Ecto neural progenitor cell (in vitro differentiated cells): ENCODE results near the gene FAF1.

Experiments
- DNase-seq: peaks from one replicate; pipeline ENCODE4 v3.0.0-alpha.2; 2018; ENCODE audit warnings: low spot score

FAF1 gene

DNA sequence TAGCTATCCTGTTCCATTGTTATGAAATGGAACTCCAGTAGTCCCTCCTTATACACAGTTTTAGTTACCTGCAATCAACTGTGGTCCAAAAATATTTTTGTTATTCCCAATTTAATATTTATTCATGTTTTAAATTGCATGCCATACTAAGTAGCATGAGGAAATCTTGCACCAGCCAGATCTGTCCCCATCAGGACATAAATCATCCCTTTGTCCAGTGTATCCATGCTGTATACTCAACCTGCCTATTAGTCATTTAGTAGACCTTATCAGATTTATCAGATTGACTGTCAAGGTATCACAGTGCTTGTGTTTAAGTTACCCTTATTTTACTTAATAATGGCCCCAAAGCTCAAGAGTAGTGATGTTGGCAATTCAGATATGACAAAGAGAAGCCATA lies 328.9 kb downstream of the FAF1 start:
- no peak for DNase-seq

DNA sequence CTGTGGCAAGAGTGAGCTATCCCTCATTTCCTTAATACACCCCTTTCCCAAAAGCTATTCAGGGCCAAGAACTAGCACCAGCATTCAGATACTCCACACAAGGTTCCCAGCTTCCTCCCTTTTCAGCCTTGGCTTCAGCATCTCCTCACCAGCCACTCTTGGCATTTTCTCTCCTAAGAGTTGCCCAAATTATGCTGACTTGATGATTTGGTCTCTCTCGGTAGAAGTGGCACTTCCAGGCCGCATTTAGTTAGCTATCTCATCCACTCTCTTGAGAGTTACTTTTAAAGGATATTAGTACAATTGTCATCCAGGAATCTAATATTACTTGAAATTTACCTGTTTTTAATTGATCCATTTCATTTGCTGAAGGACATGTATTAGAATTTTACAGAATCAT lies 337.8 kb downstream of the FAF1 start:
- DNase-seq, result no peak

DNA sequence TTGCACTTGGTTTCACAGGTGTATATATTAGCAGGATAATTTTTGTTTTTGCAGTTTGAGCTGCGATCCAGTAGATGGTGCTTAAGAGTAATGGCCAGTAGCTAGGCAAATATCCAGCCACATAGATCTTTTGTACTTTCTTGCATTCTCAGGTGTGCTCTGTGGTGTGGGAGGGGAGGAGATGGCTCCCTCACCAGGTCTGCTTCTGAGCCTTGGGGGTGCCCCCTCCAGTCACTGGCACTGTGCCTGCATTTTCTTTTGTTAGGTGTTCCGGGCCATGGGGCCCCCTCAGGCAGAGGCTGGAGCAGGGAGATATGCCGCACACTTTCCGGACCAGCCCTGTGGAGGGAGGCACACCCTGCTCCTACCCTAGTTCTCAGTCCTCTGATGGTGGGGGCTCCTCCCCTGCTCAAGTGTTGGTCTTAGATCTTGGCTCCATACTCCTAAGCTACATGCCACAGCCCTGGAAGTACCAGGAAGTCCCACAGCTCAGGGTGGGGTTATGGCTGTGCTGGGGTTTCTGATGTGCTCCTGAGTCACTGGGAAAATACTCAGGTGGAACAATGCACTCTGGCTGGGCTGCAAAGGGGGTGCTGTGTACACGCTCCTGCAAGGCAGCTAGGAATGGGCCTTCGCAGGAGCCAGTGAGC lies 339.3 kb downstream of the FAF1 start:
- no peak for DNase-seq

DNA sequence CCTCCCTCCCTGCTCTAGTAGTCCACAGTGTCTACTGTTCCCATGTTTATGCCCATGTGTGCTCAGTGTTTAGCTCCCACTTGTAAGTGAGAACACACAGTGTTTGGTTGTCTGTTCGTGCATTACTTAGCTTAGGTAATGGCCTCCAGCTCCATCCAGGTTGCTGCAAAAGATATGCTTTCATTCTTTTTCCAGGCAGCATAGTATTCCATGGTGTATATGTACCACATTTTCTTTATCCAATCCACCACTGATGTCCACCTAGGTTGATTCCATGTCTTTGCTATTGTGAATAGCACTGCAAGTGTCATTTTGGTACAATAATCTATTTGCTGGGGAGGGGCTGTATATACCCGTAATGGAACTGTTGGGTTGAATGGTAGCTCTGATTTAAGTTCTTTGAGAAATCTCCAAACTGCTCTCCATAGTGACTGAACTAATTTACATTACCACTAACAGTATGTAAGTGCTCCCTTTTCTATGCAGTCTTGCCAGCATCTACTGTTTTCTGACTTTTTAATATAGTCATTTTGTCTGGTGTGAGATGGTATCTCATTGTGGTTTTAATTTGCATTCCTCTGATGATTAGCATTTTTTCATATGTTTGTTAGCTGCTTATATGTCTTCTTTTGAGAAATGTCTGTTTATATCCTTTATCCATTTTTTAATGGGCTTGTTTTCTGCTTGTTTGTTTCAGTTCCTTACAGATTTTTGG lies 344.9 kb downstream of the FAF1 start:
- no peak for DNase-seq

DNA sequence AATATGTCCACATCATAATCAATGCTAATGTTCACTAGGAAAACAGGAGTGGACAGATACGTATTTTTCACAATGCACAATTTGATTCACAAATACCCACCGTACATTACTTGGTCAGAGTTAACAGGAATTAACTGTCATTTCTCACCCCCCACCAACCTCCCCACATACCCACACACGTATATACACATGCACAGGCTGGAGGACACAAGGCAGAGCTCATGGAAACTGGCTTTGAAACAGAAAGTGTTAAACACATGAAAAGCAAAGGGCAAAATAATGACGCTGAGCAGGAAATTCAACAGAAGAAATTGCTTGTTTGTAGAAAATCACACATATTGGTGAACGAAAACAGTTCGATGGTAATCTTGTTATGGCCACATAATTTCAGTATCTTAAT lies 348.4 kb downstream of the FAF1 start:
- DNase-seq, result no peak

DNA sequence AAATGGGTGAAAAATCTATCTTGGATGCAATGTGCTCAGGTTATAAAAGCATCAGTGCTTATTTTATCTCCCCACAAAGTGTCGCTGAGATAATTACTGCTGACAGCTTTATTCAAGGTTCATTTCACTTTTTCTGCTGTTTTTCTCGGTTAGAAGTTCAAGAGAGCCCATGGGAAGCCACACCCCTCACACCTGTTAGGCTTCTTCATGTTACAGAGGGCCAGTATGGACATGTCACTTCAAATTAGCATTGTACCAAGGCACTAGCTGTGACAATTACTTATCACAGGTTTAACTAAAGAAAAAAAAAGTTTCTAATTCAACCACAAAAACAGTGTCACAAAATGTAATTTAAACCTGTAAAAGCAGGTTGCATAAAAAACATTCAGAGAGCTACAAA lies 349.5 kb downstream of the FAF1 start:
- DNase-seq, result no peak

DNA sequence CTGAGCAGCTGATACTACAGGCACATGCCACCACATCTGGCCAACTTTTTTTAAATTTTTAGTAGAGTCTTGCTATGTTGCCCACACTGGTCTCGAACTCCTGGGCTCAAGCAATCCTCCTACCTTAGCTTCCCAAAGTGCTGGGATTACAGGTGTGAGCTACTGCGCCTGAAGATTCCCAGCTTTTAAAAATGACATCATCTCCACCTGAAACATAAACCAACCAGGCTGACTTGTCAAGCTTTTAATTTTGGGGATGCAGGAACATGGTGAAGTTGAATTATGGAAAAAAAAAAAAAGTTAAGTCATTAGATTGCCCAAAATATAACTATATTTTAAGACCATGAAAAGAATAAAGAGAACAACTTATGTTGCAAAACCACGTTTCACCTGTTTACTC lies 350.6 kb downstream of the FAF1 start:
- DNase-seq, result no peak

DNA sequence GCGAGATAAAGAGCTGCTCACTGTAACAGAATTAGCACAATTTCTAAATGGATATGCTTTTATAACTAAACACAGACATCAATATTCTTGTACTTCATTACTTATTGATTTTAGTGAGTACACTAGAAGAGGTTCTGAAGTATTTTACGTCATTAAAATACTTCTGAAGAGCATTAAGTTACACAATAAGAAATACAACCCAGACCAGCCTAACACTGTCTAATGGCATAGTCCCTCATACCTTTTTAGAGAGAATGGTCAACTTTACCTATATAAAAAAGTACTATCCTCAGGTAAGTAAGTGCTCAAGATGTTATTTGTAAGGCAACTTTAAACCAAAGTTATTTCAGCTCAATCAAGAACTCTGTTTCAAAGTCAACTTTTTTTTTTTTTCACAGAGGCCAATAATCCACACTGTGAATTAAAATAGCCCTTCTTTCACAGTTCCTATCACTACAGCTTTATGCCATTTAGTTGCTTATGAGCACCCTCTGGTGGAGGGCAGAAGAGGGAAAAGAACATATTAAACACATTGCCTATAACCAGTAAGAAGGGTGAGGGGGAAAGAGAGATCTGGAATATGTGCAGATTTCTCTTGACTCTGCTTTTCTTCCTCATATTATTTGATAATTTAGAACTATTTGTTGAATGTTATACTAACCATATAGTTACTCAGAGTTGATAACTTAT lies 354.7 kb downstream of the FAF1 start:
- no peak for DNase-seq

DNA sequence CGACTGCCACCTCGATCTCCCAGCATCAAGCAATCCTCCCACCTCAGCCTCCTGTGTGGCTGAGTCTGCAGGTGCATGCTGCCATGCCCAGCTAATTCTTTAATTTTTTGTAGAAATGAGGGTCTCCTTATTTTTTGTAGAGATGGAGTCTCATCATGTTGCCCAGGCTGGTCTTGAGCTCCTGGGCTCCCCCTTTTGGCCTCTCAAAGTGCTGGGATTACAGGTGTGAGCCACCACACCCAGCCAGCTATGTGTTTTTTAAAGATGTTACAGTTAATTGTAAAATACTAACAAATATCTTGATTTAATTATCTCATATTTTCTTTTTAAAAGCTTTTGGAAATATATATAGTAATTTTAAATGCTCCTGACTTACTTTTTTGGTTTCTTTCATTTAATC lies 355.5 kb downstream of the FAF1 start:
- DNase-seq, result no peak

DNA sequence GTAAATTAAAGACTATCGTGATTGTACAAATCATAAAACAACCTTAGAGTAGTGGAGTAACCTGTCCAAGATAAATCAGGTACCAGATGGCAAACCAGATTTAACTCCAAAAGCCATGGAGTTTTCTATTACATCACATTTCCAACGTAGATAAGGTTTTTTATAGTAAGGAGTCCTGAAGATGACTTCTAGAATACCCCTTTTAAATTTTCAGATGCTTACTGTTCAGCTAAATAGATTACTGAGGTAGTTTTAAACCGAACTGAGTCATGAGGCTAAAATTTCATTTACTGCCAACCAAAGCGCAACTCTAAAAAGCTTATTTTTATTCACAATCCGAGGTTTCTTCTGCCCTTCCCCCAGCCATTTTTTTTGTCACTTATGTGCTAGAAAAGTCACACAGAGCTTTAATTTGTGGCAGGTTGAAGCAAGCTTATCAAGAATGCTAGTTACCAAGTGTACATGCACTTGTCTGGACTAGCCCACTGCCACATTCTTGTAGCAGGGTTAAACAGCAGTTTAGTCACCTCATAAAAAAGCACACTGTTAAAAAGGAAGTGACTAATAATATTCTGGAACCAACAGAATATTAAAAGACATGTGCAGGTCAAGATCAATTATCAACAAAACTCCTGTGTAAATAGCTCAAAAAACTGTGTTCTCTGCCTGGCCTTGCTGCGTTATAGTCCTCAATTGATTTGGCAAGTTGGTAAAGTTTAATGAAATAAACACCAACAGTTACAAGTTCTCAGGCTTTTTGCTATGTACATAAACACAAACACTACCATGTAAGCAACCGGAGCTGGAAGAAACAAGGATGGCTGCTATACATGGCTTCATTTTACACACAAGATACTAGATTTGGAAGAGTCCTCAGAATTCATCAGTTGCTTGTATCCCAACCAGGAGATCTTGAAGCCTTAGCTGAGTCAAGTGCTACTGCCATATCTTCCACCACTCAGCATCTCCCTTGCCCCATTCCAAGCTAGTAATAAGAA lies 356.5 kb downstream of the FAF1 start:
- no peak for DNase-seq

DNA sequence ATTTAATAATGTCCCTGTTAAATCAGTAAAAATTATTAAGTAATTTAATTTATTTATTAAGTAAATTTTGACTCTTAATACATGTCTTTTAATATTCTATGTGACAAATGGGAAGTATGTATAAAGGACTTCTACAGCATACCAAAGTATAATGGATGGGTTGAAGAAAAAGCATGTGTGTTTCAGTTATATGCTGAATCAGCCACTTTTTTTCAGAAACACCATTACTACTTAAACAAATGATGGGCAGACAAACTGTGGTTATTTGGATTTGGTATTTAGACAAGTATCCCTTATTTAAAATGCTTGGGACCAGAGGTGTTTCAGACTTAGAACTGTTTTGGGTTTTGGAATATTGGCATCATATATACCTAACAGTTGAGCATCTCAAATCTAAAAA lies 360.5 kb downstream of the FAF1 start:
- no peak for DNase-seq

DNA sequence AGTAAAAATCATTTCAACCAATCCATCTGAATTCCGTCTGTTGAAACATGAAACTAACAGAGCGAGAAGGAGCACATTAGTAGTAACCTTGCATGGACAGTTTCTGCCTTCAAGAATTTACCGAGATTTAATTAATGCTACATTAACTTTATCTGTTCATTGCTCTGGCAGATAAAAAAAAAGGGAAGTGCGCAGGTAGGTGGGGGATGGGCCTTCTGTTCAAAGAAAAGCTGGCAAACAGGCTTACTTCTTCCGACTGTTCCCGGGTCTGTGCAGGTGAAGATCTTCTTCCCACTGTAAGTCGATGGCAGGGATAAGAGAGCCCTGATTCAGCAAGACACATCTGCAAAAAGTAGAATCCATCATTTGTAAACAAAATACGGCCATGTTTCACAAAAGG lies 364.2 kb downstream of the FAF1 start:
- no peak for DNase-seq

DNA sequence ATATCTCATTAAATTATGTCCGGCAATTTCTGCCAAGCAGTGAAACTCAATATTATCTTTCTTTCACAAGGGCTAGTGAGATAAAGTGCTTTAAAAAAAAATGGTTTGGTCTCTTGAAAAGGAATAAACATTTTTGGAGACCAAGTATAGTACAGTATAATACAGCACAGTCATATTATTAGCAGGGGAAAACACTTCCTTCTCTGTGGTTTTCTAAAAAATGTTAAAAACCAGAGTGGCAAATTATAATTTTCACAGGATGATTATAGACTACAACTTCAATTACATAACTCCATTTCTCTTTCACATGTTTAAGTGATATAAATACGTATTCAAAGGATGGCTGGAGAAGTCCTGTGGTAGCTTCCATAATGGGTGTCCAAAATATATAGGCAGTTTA lies 366.6 kb downstream of the FAF1 start:
- DNase-seq, result no peak

DNA sequence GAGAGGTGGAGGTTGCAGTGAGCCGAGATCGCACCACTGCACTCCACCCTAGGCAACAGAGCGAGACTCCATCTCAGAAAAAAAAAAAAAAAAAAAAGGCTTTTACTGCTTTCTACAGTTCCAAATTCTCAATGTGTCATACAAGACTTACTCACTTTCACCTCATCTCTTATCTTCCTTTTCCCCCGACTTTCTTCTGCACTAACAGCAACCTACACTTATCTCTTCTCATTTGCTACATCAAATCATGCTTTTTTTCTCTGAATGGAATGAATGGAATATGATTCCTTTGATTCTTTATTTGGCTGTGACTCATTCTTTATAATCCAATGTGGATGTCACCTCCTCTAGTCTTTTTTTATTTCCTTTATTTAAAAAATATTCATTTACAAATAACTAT lies 368.5 kb downstream of the FAF1 start:
- no peak for DNase-seq

DNA sequence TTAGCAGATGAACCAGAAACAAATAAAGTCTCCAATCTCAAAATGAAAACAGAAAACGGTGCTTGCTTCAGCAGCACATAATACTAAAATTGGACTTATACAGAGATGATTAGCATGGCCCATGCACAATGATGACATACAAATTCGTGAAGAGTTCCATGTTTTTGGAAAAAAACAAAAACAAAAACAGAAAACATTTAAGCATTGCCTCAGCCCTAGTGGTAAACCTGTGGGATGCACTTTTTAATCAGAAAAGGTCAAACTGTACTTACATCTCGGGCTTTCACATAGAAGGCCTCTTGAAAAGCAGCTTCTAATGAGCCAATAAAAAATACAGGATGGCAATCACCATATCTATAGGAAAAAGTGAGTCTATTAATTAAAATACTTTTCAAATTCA lies 377.7 kb downstream of the FAF1 start:
- no peak for DNase-seq

DNA sequence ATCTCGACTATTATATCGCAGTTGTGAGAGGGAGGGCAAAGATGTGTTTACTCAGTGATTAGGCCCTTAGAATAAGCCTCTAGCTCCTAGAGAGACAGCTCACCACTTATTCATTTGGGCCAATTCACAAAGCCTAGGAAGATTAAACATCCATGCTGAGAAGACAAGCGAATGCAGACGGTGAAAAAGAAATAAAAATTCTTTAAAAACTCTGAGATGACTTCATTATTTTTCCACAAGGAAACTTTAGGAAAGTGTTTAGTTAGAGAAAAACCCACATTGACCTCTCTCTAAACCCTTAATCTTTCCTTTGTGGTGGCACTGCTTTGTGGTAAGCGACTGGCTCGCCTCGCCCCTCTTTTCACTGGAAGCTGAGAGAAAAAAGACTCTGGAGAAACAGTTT lies 390.0 kb downstream of the FAF1 start:
- DNase-seq, result no peak

DNA sequence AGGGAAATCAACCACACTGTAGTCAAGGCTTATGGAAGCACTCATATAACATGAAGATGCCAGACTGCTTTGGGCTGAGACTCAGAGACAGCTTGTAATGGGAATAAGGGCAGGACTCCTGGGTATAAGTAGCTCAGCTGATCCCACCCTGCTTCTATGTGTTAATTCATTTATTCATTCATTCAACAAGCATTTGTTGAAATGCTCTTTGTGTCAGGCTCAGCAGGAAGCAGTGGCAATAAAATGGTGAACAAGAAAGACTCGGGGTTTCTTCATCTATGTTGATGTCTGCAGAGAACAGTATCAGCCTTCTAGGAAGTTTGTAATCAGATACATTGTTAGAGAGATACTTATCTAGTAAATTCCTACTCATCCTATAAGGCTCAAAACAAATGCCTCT lies 391.3 kb downstream of the FAF1 start:
- DNase-seq, result no peak

DNA sequence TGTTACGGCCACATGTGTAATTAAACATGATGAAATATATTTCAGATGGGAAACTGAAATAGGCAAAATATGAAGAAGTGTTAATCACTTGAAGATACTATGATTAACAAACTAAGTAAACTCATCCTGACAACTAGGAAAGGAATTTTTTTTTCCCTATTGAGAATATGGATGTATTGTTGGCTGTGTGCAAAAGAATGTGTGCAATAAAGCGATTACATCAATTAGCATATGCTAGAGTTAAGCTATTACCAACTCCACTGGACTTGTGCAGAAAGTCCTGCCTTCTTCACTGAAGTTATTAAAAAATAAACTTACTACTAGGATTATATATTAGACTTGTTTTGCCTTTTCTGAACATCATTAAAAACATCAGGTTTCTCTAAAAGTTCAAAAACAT lies 393.7 kb downstream of the FAF1 start:
- DNase-seq, result no peak

DNA sequence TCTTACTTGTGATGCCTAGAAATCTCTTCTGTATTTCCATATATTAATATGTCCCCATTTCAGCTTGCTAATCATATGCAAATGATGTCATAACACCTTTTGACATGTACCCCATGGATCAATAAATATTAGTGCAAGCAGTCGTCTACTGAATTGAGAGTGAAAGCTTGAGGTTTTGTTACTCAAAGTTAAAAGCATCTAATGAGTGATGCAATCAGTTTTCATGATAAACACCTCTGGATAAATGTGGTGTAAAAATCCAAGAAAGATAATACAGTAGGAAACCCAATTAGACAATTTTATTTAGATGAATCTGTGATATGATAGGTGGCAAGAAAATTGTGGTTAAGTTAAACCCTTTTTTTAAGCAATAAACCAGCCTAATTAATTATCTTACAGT lies 395.6 kb downstream of the FAF1 start:
- DNase-seq, result no peak

DNA sequence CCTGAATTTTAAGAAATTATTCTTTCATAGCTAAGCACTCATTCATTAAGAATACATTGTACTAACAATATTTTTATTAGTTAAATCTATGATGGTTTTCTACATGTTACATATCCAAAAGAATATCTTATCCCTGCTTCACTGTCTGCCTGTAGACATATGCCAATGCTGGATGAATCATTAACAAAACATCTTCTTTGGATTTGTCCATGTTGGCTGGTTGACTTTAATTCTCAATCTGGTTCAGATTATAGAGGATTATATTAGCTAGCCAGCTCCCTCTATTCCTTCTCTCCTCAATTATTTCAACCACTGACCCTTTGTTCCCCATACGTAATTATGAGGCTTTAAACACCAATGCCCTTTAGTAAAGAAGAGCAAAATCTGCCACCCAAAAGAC lies 398.0 kb downstream of the FAF1 start:
- no peak for DNase-seq

DNA sequence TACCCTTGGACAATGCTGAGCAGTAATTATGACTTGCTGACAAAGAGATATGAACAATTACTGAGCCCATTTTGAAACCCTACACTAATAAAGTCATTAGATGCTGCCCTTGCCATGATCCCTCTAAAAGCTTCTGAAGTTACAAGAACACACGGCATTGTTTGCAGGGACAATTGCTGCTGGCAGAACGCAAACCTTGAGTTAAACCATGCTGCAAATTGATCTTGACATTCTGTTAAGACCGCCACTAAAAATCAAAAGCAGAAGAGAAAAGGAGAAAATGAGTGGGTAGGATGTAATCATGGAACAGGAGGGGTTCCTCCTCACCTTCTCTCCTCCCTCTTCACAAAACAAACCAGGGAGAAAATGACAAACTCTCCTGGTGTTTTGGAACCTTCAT lies 400.6 kb downstream of the FAF1 start:
- no peak for DNase-seq

DNA sequence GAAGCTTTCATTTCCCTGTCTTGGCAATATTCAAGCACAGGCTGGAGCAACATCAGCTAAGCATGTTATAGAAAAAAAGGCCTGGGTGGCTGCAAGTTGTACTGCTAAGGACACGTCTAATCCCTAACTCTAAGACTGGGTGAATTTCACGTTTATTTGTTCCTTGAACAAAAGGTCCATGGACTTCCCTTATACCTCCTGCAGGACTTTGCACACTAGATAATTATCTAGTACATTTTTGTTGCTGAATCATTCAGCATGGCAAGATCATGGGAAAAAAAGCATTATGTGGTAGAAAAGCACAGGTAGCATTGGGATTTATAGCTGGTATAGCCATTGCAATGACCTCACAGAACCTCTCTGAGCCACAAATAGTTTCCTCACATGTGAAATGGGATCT lies 406.1 kb downstream of the FAF1 start:
- DNase-seq, result no peak
